ENCODE measurements around the gene RFX4. TPM values are rescaled to one million over a fixed set of nuclear protein-coding genes. Genes with fewer than 3 reads are reported as not detected.

Gene RFX4
- total RNA-seq, 2 experiments from 2014 or later, result not detected

DNA sequence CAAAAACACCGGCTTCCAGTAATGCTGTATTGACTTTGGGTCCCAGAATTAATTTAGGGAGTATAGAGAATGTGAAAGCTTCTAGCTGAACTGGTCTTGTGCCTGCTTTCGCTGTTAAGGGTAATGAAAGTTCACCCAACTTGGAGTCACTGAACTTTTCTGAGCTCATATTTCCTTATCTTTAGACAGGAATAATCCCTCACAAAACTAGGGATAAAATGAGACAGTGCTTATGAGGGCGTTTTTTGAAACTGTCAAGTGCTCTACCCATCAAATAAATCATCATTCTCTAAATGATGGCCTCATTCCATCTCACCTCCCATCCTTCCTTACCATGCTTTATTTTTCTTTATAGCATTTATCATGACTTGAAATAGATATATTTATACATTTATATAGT is 74.7 kb downstream of the RFX4 start:
- Mint-ChIP-seq H3K36me3 (ENCODE audit: low read depth) (peaks cover 4% of the 10 kb centered on the region), H3K4me1 (ENCODE audit: low read depth) (no peaks in the 10 kb centered on the region), H3K27ac (no peak overlapping the region), H3K9me3 (peaks cover 16% of the 10 kb centered on the region), H3K4me3 (no peak overlapping the region), H3K27me3 (ENCODE audit: low read depth) (peaks cover 4% of the 10 kb centered on the region)
- DNase-seq, result no peak
- CTCF ChIA-PET, result no interaction called here
- intact Hi-C loops (cut with micrococcal nuclease), result no loop called here

DNA sequence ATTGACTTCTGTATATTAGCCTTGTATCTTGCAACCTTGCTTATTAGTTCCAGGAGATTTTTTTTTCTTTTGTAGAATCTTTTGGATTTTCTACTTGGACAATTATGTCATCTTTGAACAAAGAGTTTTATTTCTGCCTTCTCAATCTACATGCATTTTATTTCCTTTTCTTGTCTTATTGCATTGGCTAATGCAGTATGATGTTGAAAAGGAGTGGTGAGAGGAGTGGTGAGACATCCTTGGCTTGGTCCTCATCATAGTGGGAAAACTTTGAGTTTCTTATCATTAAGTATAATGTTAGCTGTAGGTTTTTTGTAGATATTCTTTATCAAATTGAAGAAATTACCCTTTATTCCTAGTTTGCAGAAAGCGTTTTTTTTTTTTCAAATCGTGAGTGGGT is 80.6 kb downstream of the RFX4 start:
- H3K9me3 Mint-ChIP-seq, result peaks cover 37% of the 10 kb centered on the region
- H3K4me1 Mint-ChIP-seq (ENCODE audit: low read depth), result no peaks in the 10 kb centered on the region
- no peak overlapping the region for H3K4me3 Mint-ChIP-seq
- peaks cover 4% of the 10 kb centered on the region for H3K36me3 Mint-ChIP-seq (ENCODE audit: low read depth)
- no peak overlapping the region for H3K27ac Mint-ChIP-seq
- intact Hi-C loops (cut with micrococcal nuclease), result no loop called here
- DNase-seq, result no peak
- H3K27me3 Mint-ChIP-seq (ENCODE audit: low read depth), result peaks cover 9% of the 10 kb centered on the region
- CTCF ChIA-PET, result no interaction called here

DNA sequence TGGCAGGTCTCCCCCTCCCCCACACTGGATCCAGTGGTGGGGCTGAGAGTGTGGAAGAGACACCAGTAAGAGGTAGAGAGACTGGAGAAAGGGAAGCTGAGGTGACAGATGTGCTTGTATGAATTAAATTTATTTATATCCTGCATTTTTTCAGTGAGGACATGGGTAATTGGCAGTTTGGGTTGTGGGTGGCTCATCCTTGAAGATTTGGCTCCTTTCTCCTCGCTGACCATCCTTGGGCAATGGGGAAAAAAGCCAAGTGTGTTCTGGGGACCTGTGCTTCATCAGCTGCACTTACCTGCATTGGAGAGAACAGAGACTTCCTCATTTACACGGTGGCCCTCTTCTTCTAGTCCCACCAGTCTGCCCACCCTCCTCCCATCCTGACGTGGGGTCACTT is 86.4 kb downstream of the RFX4 start:
- peaks cover 17% of the 10 kb centered on the region for H3K27me3 Mint-ChIP-seq (ENCODE audit: low read depth)
- CTCF ChIA-PET, result interaction anchor here (1.5 kb wide), 1 partner anchor 11 kb away, joined by 4 read pairs; no protein-coding TSS in a partner anchor
- no peak overlapping the region for H3K27ac Mint-ChIP-seq
- H3K4me1 Mint-ChIP-seq (ENCODE audit: low read depth), result no peaks in the 10 kb centered on the region
- intact Hi-C loops (cut with micrococcal nuclease), result no loop called here
- peaks cover 9% of the 10 kb centered on the region for H3K9me3 Mint-ChIP-seq
- DNase-seq, result no peak
- H3K36me3 Mint-ChIP-seq (ENCODE audit: low read depth), result no peaks in the 10 kb centered on the region
- H3K4me3 Mint-ChIP-seq, result no peak overlapping the region

DNA sequence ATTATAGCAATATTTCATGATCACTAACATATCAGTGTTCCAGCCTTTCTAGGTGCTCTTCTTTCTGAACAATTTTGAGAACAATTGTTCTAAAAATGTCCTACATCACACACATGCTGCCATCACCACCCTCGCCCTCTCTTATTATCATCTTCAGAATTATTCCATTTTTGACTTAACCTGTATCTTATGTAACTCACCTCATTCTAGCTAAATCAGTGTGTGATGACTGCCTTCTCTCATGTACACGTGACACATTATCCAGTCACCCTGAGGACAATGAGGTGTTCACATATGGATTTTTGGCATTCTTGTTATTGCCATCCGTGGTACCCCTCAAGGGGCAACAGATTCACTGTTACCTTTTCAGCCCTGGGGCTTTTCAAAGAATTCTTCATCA is 87.3 kb downstream of the RFX4 start:
- H3K9me3 Mint-ChIP-seq, result peaks cover 1% of the 10 kb centered on the region
- no peak overlapping the region for H3K27ac Mint-ChIP-seq
- H3K4me3 Mint-ChIP-seq, result no peak overlapping the region
- H3K27me3 Mint-ChIP-seq (ENCODE audit: low read depth), result peaks cover 17% of the 10 kb centered on the region
- CTCF ChIA-PET, result no interaction called here
- no peaks in the 10 kb centered on the region for H3K36me3 Mint-ChIP-seq (ENCODE audit: low read depth)
- DNase-seq, result no peak
- H3K4me1 Mint-ChIP-seq (ENCODE audit: low read depth), result no peaks in the 10 kb centered on the region
- intact Hi-C loops (cut with micrococcal nuclease), result no loop called here

DNA sequence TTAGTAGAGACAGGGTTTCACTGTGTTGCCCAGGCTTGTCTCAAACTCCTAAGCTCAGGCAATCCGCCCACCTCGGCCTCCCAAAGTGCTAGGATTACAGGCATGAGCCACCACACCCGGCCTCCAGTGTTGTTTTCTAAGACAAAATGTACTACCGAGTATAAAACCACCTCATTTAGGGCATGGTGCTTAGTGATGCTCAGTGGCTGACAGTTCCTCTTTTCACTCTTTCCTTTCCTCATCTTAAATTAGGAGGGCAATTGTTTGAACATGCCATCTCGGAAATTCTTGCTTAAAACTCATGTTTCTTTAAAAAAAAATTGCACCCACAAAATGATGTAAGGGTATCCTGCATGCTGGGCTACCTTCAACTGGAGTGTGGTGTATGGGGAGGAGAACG is 89.0 kb downstream of the RFX4 start:
- no peak for DNase-seq
- CTCF ChIA-PET, result no interaction called here
- no peaks in the 10 kb centered on the region for H3K9me3 Mint-ChIP-seq
- peaks cover 17% of the 10 kb centered on the region for H3K27me3 Mint-ChIP-seq (ENCODE audit: low read depth)
- H3K36me3 Mint-ChIP-seq (ENCODE audit: low read depth), result no peaks in the 10 kb centered on the region
- no peaks in the 10 kb centered on the region for H3K4me1 Mint-ChIP-seq (ENCODE audit: low read depth)
- H3K27ac Mint-ChIP-seq, result no peak overlapping the region
- H3K4me3 Mint-ChIP-seq, result no peak overlapping the region
- intact Hi-C loops (cut with micrococcal nuclease), result no loop called here

DNA sequence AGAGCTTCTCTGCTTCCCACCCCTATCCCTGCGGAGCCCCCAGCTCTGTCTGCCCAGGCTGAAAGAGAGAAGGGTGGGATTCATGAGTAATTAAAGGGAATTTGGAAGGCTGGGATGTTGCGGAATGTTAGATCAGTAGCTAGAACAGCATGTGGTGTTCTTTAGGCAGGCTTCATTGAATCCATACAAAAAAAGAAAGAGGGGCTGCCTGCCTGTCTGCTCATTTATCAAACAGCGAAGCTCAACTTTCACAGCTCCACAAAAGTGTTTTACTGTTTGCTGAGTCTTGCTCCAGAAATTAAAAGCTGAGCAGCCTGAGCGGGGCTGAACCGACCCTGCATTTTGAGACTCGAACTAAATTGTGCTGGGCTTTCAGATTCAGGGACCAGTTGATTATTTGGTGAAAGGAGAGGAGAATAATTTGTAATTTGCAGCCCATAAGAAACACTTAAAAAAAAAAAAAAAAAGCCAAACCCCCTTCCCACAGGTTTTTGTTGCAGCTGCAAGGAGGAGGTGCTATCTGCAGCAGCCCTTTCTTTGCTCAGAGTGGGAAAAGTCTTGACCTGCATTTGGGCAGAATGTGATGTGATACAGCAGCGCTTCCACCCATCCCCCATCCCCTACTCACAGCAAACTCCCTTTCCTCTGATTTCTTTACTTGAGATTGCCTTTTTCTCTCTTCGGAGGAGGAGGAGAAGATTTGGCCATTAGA is 89.7 kb downstream of the RFX4 start:
- no peak for DNase-seq
- CTCF ChIA-PET, result no interaction called here
- Mint-ChIP-seq H3K27ac (no peak overlapping the region), H3K36me3 (ENCODE audit: low read depth) (no peaks in the 10 kb centered on the region), H3K9me3 (no peaks in the 10 kb centered on the region), H3K4me3 (no peak overlapping the region), H3K4me1 (ENCODE audit: low read depth) (no peaks in the 10 kb centered on the region), H3K27me3 (ENCODE audit: low read depth) (peaks cover 15% of the 10 kb centered on the region)
- intact Hi-C loops (cut with micrococcal nuclease), result no loop called here

DNA sequence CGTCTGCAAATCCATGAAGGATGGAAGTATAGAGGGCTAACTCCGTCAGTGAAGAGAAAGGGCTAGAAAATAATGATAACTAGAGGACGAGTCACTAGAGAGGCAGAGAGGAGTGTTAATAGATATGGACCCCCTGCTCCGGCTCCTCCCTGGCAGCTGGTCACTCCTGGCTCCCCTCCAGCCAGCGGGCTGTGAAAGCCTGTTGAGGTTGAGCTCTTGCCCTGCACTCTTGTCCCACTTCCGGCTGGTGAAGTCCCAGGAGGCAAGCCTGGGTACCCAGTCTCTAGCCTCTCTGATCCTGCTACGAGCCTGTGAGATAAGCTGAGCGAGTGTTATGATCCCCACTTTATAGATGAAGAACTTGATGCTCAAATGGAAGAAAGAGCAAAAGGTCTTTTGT is 90.3 kb downstream of the RFX4 start:
- CTCF ChIA-PET, result interaction anchor here (0.6 kb wide), 1 partner anchor 446 kb away, joined by 3 read pairs; no protein-coding TSS in a partner anchor
- intact Hi-C loops (cut with micrococcal nuclease), result no loop called here
- Mint-ChIP-seq H3K4me3 (no peak overlapping the region), H3K27ac (no peak overlapping the region), H3K4me1 (ENCODE audit: low read depth) (no peaks in the 10 kb centered on the region), H3K9me3 (no peaks in the 10 kb centered on the region), H3K27me3 (ENCODE audit: low read depth) (peaks cover 12% of the 10 kb centered on the region), H3K36me3 (ENCODE audit: low read depth) (no peaks in the 10 kb centered on the region)
- DNase-seq, result no peak

DNA sequence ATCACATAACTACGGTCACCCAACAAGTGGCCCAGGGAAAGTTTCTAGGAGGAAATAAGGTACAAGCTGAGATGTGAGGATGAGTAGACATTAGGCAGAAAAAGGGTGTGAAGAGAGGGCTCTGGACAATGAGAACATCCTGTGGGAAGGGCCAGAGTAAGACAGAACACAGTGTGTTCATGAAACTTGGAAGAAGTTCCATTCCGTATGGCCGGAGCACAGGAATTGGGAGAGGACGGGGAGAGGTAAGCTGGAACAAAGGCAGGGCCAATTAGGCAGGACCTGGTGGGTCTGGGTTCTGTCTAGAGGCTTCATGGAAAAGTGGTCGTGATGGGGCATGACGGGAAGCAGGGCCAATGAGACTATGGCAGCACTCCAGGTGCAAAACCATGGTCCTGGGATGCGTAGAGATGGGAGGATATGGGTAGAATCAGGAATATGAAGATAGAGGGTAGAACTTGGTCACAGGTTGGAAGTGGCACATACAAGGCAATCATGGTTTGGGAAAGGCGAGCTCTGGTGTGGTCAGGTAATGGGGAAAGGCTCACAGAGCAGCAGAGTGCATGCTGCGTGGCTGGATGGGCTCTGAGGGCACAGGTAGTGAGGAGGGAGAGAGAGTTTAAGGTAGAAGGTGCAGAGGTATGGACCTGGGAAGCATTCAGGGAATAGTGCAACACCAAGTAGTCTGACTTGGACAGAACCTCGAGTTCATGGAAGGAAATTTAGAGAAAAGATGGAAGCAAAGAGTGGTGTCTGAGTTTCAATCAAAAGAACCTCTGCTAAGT is 93.0 kb downstream of the RFX4 start:
- CTCF ChIA-PET, result no interaction called here
- no peak overlapping the region for H3K4me3 Mint-ChIP-seq
- intact Hi-C loops (cut with micrococcal nuclease), result no loop called here
- H3K4me1 Mint-ChIP-seq (ENCODE audit: low read depth), result no peaks in the 10 kb centered on the region
- H3K36me3 Mint-ChIP-seq (ENCODE audit: low read depth), result no peaks in the 10 kb centered on the region
- no peak overlapping the region for H3K27ac Mint-ChIP-seq
- no peak for DNase-seq
- H3K27me3 Mint-ChIP-seq (ENCODE audit: low read depth), result peaks cover 10% of the 10 kb centered on the region
- no peaks in the 10 kb centered on the region for H3K9me3 Mint-ChIP-seq

DNA sequence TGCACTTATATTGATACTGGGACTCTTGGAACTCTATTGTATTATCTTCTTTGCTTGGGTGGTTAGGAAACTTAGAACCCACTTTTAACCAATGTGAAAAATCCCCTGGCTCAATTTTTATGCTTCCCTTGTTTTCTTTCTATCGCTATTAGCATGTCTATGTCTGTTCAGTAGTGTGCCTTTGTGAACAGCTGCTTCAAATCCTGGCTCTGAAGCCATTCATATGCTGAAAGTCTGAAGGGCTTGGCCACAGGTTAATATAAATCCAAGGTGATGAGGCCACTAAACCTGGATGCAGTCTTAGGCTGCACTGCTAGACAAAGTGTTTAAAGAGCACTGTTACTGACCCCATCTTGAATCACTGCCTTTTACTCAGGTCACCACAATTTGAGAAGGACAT is 96.8 kb downstream of the RFX4 start:
- no peaks in the 10 kb centered on the region for H3K27me3 Mint-ChIP-seq (ENCODE audit: low read depth)
- CTCF ChIA-PET, result no interaction called here

DNA sequence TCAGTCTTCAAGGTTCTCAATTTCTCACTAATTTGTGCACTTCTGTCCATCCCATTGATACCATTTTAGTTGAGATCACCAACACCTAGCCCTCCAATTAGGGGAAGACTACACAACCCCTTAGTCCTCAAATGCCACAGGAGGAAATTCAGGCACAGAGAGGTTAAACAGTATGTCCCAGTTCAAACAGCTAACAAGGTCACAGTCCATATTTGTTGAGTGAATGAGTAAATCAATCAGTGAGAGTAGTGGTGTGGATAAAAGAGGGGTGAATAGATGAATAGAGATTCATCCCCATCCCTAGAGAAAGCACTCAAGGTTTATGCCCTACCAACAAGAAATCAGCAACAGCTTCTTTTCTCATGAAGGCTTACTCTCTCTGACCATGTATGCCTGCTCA is 97.5 kb downstream of the RFX4 start:
- Mint-ChIP-seq H3K4me3 (no peak overlapping the region), H3K27ac (no peak overlapping the region), H3K36me3 (ENCODE audit: low read depth) (no peaks in the 10 kb centered on the region), H3K4me1 (ENCODE audit: low read depth) (no peaks in the 10 kb centered on the region), H3K27me3 (ENCODE audit: low read depth) (no peaks in the 10 kb centered on the region), H3K9me3 (no peaks in the 10 kb centered on the region)
- no peak for DNase-seq
- CTCF ChIA-PET, result no interaction called here
- intact Hi-C loops (cut with micrococcal nuclease), result no loop called here

More for the DNA sequence above, 96.8 kb downstream of the RFX4 start:
- DNase-seq, result no peak
- H3K4me1 Mint-ChIP-seq (ENCODE audit: low read depth), result no peaks in the 10 kb centered on the region
- intact Hi-C loops (cut with micrococcal nuclease), result no loop called here
- no peak overlapping the region for H3K4me3 Mint-ChIP-seq
- H3K9me3 Mint-ChIP-seq, result no peaks in the 10 kb centered on the region
- no peaks in the 10 kb centered on the region for H3K36me3 Mint-ChIP-seq (ENCODE audit: low read depth)
- no peak overlapping the region for H3K27ac Mint-ChIP-seq

DNA sequence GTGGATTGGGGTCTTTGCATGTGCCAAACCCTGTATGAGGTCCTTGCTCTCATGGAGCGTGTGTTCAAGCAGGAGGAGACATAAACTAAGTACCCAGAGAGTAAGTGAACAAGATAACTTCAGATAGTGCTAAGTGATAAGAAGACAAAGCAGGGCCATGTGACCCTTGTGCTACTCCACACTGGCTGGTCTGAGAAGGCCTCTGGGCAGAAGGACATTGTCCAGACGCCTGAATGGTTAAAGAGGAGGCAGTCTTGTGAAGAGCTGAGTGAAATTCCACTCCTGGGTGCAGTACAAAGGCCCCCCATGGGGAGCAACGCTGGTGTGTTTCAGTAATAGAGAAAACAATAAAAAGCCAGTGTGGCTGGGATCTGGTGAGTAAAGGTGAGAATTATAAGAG is 98.4 kb downstream of the RFX4 start:
- CTCF ChIA-PET, result no interaction called here
- no peaks in the 10 kb centered on the region for H3K9me3 Mint-ChIP-seq
- DNase-seq, result no peak
- H3K4me3 Mint-ChIP-seq, result no peak overlapping the region
- intact Hi-C loops (cut with micrococcal nuclease), result no loop called here
- H3K4me1 Mint-ChIP-seq (ENCODE audit: low read depth), result no peaks in the 10 kb centered on the region
- no peak overlapping the region for H3K27ac Mint-ChIP-seq
- no peaks in the 10 kb centered on the region for H3K36me3 Mint-ChIP-seq (ENCODE audit: low read depth)
- no peaks in the 10 kb centered on the region for H3K27me3 Mint-ChIP-seq (ENCODE audit: low read depth)

DNA sequence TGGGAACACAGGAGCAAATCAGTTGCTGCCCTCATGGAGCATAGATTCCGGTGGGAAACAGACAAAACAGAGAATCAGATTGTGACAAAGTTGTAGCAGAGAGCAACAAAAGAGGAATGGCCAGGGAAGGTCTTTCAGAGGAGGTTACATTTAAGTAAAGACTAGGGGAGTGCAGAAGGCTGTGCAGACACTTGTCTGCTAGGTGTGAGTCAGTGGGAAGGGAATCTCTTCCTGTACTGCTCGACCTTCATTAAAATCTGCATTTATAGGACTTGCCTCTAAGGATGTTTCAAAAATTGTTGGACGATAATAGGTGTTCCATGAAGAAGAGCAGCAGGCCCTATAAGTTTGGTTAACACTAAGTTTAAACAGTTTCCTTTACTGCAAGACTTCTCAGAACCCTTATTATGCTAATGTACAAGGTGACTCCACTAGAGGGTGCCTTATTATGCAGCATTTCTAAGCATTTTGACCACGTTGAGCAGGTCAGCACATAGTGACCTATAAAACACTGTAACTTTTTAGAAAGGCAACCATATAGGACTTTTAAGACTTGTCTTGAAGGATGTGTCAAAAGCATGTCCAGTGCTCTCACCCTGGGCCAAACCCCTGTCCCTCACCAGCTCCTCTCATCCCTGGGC is 99.9 kb downstream of the RFX4 start:
- Mint-ChIP-seq H3K27me3 (ENCODE audit: low read depth) (no peaks in the 10 kb centered on the region), H3K27ac (no peak overlapping the region), H3K9me3 (no peaks in the 10 kb centered on the region), H3K4me1 (ENCODE audit: low read depth) (no peaks in the 10 kb centered on the region), H3K4me3 (no peak overlapping the region), H3K36me3 (ENCODE audit: low read depth) (no peaks in the 10 kb centered on the region)
- intact Hi-C loops (cut with micrococcal nuclease), result loop anchor here (1.0 kb wide), 2 partner anchors 159 to 238 kb away; no protein-coding TSS in a partner anchor
- DNase-seq, result no peak
- CTCF ChIA-PET, result no interaction called here

DNA sequence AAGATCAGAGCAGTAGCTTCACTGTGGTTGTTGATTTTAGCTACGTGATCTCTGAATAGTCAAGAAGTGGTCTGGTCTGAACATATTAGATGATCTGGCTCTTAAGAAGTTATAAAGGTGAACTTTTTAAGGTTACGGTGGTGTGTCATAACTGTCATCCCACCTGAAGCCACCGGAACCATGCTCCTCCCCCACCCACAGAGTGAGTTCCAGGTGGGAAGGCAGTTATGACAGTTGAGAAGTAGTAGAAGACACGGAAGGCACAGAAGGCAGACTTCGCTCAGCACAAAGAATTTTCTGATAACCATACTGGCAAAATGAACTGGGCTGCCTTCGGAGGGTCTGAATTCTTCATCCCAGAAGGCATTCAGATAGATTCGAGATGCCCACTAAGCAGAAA is 101.7 kb downstream of the RFX4 start:
- Mint-ChIP-seq H3K4me1 (ENCODE audit: low read depth) (no peaks in the 10 kb centered on the region), H3K4me3 (no peak overlapping the region), H3K27me3 (ENCODE audit: low read depth) (no peaks in the 10 kb centered on the region), H3K9me3 (no peaks in the 10 kb centered on the region), H3K36me3 (ENCODE audit: low read depth) (peaks cover 1% of the 10 kb centered on the region), H3K27ac (no peak overlapping the region)
- CTCF ChIA-PET, result no interaction called here
- no peak for DNase-seq
- intact Hi-C loops (cut with micrococcal nuclease), result no loop called here

Data from activated naive CD4-positive, alpha-beta T cell treated with anti-CD3 and anti-CD28 coated beads for 36 hours (primary cell).